ENCODE results near the gene VMP1. TPM values are rescaled to one million over a fixed set of nuclear protein-coding genes. Genes with fewer than 3 reads are reported as not detected.

VMP1 gene
- total and polyA plus RNA-seq, 2 donors (not counting 1 experiment from before 2014, with no cell fraction given), result 20.4 to 83.5 TPM

GRCh38 chr17:59730268-59730834 lies 22.9 kb downstream of the VMP1 start:
- no peak overlapping the region for H3K27ac Mint-ChIP-seq
- H3K27me3 Mint-ChIP-seq, result no peaks in the 10 kb centered on the region
- H3K9me3 ChIP-seq (ENCODE audit: control extremely low read depth in 1 of 3, control insufficient read depth in 2 of 3, insufficient read depth in 1 of 3, low read length in 2 of 3), result no peaks in the 10 kb centered on the region
- no peaks in the 10 kb centered on the region for H3K4me1 ChIP-seq (ENCODE audit: control insufficient read depth in 2 of 2, insufficient read depth in 2 of 2, low read length in 2 of 2)
- DNase-seq (no peak), ATAC-seq (ENCODE audit: low read depth) (no peak)
- no peaks in the 10 kb centered on the region for H3K9me3 Mint-ChIP-seq (ENCODE audit: insufficient read depth)
- no peak overlapping the region for H3K4me2 ChIP-seq (replicated peaks; ENCODE audit: low read depth, low read length, poor library complexity, severe bottlenecking)
- H3K27ac ChIP-seq (ENCODE audit: low read length in 2 of 2), result no peak overlapping the region
- peaks cover 1 to 9% of the 10 kb centered on the region in 2 experiments for H3K36me3 ChIP-seq (replicated peaks in 1 of 2; ENCODE audit: control extremely low read depth in 1 of 2, control insufficient read depth in 1 of 2, extremely low read depth in 1 of 2, insufficient read depth in 2 of 2, low read length in 1 of 2)
- H3K79me2 ChIP-seq (ENCODE audit: control insufficient read depth, insufficient read depth, low read length), result peaks cover 15% of the 10 kb centered on the region
- H2AFZ ChIP-seq (ENCODE audit: insufficient read depth, low read depth, low read length, poor library complexity, severe bottlenecking), result no peak overlapping the region
- no CpG with 5 or more reads among the region's 1 CpG for WGBS (ENCODE audit: insufficient coverage)
- no peaks in the 10 kb centered on the region for H3K4me1 Mint-ChIP-seq
- H4K20me1 ChIP-seq (ENCODE audit: control insufficient read depth, insufficient read depth, low read length, poor library complexity, severe bottlenecking), result peaks cover 5% of the 10 kb centered on the region
- ChIA-PET POLR2A (no interaction called here), CTCF (interaction anchor here (0.7 kb wide), 1 partner anchor 792 kb away, joined by 3 read pairs; no protein-coding TSS in a partner anchor)
- no peaks in the 10 kb centered on the region for H3K27me3 ChIP-seq (replicated peaks in 1 of 4; ENCODE audit: control extremely low read depth in 1 of 4, control insufficient read depth in 3 of 4, insufficient read depth in 4 of 4, low read length in 3 of 4)
- H3K9ac ChIP-seq (ENCODE audit: low read length), result no peak overlapping the region
- peak overlapping the region in 1 of 5 experiments; percentile 74 for H3K4me3 ChIP-seq (ENCODE audit: control extremely low read depth in 1 of 5, extremely low read depth in 1 of 5, insufficient read depth in 1 of 5, low read depth in 2 of 5, low read length in 4 of 5)
- TF ChIP-seq CTCF (IDR thresholded peaks at IDR 0.05) (no peak), EZH2 (IDR thresholded peaks at IDR 0.05; ENCODE audit: borderline replicate concordance, insufficient read depth, low read depth, low read length, poor library complexity, severe bottlenecking) (no peak)
- intact Hi-C loops (cut with micrococcal nuclease), result no loop called here
- H3K4me3 Mint-ChIP-seq, result no peak overlapping the region

GRCh38 chr17:59733697-59734096 lies 26.2 kb downstream of the VMP1 start:
- intact Hi-C loops (cut with micrococcal nuclease), result no loop called here
- POLR2A ChIA-PET, result interaction anchor here (0.5 kb wide), 1 partner anchor 11 kb away, joined by 7 read pairs; no protein-coding TSS in a partner anchor
- no peak overlapping the region for H3K4me2 ChIP-seq (replicated peaks; ENCODE audit: low read depth, low read length, poor library complexity, severe bottlenecking)
- no peak overlapping the region for H2AFZ ChIP-seq (ENCODE audit: insufficient read depth, low read depth, low read length, poor library complexity, severe bottlenecking)
- H3K27me3 Mint-ChIP-seq, result no peaks in the 10 kb centered on the region
- CTCF ChIA-PET, result interaction anchor here (0.7 to 1.1 kb wide), 6 partner anchors 8 to 423 kb away, joined by 3 to 5 read pairs (median 4); no protein-coding TSS in a partner anchor
- H3K4me3 Mint-ChIP-seq, result no peak overlapping the region
- no CpG with 5 or more reads among the region's 2 CpGs for WGBS (ENCODE audit: insufficient coverage)
- no peaks in the 10 kb centered on the region for H3K27me3 ChIP-seq (replicated peaks in 1 of 4; ENCODE audit: control extremely low read depth in 1 of 4, control insufficient read depth in 3 of 4, insufficient read depth in 4 of 4, low read length in 3 of 4)
- peaks cover 9% of the 10 kb centered on the region for H3K79me2 ChIP-seq (ENCODE audit: control insufficient read depth, insufficient read depth, low read length)
- H3K4me1 ChIP-seq (ENCODE audit: control insufficient read depth in 2 of 2, insufficient read depth in 2 of 2, low read length in 2 of 2), result no peaks in the 10 kb centered on the region
- H3K9ac ChIP-seq (ENCODE audit: low read length), result no peak overlapping the region
- H3K36me3 ChIP-seq (replicated peaks in 1 of 2; ENCODE audit: control extremely low read depth in 1 of 2, control insufficient read depth in 1 of 2, extremely low read depth in 1 of 2, insufficient read depth in 2 of 2, low read length in 1 of 2), result peaks cover 9 to 15% of the 10 kb centered on the region in 2 experiments
- no peak overlapping the region for H3K27ac Mint-ChIP-seq
- TF ChIP-seq CTCF (IDR thresholded peaks at IDR 0.05) (no peak), EZH2 (IDR thresholded peaks at IDR 0.05; ENCODE audit: borderline replicate concordance, insufficient read depth, low read depth, low read length, poor library complexity, severe bottlenecking) (no peak)
- H3K27ac ChIP-seq (ENCODE audit: low read length in 2 of 2), result no peak overlapping the region
- no peaks in the 10 kb centered on the region for H3K9me3 Mint-ChIP-seq (ENCODE audit: insufficient read depth)
- no peaks in the 10 kb centered on the region for H3K9me3 ChIP-seq (ENCODE audit: control extremely low read depth in 1 of 3, control insufficient read depth in 2 of 3, insufficient read depth in 1 of 3, low read length in 2 of 3)
- DNase-seq, result no peak
- no peak overlapping the region for H3K4me3 ChIP-seq (ENCODE audit: control extremely low read depth in 1 of 5, extremely low read depth in 1 of 5, insufficient read depth in 1 of 5, low read depth in 2 of 5, low read length in 4 of 5)
- no peaks in the 10 kb centered on the region for H3K4me1 Mint-ChIP-seq
- ATAC-seq (ENCODE audit: low read depth), result no peak
- peaks cover 5% of the 10 kb centered on the region for H4K20me1 ChIP-seq (ENCODE audit: control insufficient read depth, insufficient read depth, low read length, poor library complexity, severe bottlenecking)

All from B cell (primary cell).